MM.1S (cell line): Measurements from ENCODE around the gene AKIRIN1.
"Not testable (repeated sequence)": the region's sequence is repeated elsewhere in the genome, so short reads cannot be mapped to it uniquely, and the experiment has no call there.

Experiments used
- DNase-seq: peaks from one replicate; pipeline ENCODE4 v3.0.0-alpha.2; 2015
- H2AFZ ChIP-seq: fragments of 300-600 bp; sonication (generic); 2 replicates; pipeline ENCODE4 v1.6.0; 2016; ENCODE audit warnings: antibody characterized with exemption, low read length
- H3F3A ChIP-seq: fragments of 300-600 bp; sonication (generic); 2 replicates; pipeline ENCODE4 v1.6.1; 2016; ENCODE audit warnings: mild to moderate bottlenecking, antibody characterized with exemption, low read length, moderate library complexity, mixed read lengths; ENCODE audit not compliant: insufficient read depth
- H3K27ac ChIP-seq: fragments of 300-600 bp; sonication (generic); 2 replicates; pipeline ENCODE4 v1.5.1; 2016; ENCODE audit warnings: mild to moderate bottlenecking, low read length
- H3K27me3 ChIP-seq: fragments of 300-600 bp; sonication (generic); replicated peaks from 2 replicates; pipeline ENCODE4 v1.6.0; 2016; ENCODE audit warnings: low read length; ENCODE audit not compliant: insufficient read depth
- H3K36me3 ChIP-seq: fragments of 300-600 bp; sonication (generic); replicated peaks from 2 replicates; pipeline ENCODE4 v1.6.1; 2016; ENCODE audit warnings: mild to moderate bottlenecking, low read length, mixed read lengths; ENCODE audit not compliant: insufficient read depth
- H3K4me1 ChIP-seq: fragments of 300-600 bp; sonication (generic); 2 replicates; pipeline ENCODE4 v1.6.1; 2016; ENCODE audit warnings: low read length, mixed read lengths
- H3K4me2 ChIP-seq: fragments of 300-600 bp; sonication (generic); 2 replicates; pipeline ENCODE4 v1.6.0; 2016; ENCODE audit warnings: low read depth, low read length
- H3K4me3 ChIP-seq: fragments of 300-600 bp; sonication (generic); 2 replicates; pipeline ENCODE4 v1.5.1; 2016; ENCODE audit warnings: low read length, mixed read lengths
- H3K79me2 ChIP-seq: fragments of 300-600 bp; sonication (generic); 2 replicates; pipeline ENCODE4 v1.6.1; 2016; ENCODE audit warnings: mixed run types, low read length, mixed read lengths
- H3K9ac ChIP-seq: fragments of 300-600 bp; sonication (generic); 2 replicates; pipeline ENCODE4 v1.6.1; 2016; ENCODE audit warnings: low read length, mixed read lengths
- H3K9me2 ChIP-seq: fragments of 300-600 bp; sonication (generic); replicated peaks from 2 replicates; pipeline ENCODE4 v1.6.1; 2016; ENCODE audit warnings: mild to moderate bottlenecking, low read length, mixed read lengths; ENCODE audit not compliant: insufficient read depth
- H3K9me3 ChIP-seq: fragments of 300-600 bp; sonication (generic); replicated peaks from 2 replicates; pipeline ENCODE4 v1.6.1; 2016; ENCODE audit warnings: mild to moderate bottlenecking, low read length, mixed read lengths; ENCODE audit not compliant: insufficient read depth
- H4K20me1 ChIP-seq: fragments of 300-600 bp; sonication (generic); 2 replicates; pipeline ENCODE4 v1.6.1; 2016; ENCODE audit warnings: mild to moderate bottlenecking, low read length, moderate library complexity, mixed read lengths; ENCODE audit not compliant: insufficient read depth
- EZH2 ChIP-seq: fragments of 300-600 bp; sonication (generic); optimal IDR thresholded peaks from 2 replicates; pipeline ENCODE3; 2017; ENCODE audit warnings: low read depth, mild to moderate bottlenecking, antibody characterized with exemption, low read length, mixed read lengths
- EZH2phosphoT487 ChIP-seq: fragments of 300-600 bp; sonication (generic); IDR thresholded peaks from 2 replicates; pipeline ENCODE4 v1.6.1; 2018; ENCODE audit warnings: antibody characterized with exemption, low read length
- TF ChIP-seq, protein P1 (sequence below): fragments of 300-600 bp; sonication (generic); IDR thresholded peaks from 2 replicates; pipeline ENCODE4 v1.5.1; 2016; ENCODE audit warnings: antibody characterized with exemption, low read length, mixed read lengths

AKIRIN1 gene

DNA sequence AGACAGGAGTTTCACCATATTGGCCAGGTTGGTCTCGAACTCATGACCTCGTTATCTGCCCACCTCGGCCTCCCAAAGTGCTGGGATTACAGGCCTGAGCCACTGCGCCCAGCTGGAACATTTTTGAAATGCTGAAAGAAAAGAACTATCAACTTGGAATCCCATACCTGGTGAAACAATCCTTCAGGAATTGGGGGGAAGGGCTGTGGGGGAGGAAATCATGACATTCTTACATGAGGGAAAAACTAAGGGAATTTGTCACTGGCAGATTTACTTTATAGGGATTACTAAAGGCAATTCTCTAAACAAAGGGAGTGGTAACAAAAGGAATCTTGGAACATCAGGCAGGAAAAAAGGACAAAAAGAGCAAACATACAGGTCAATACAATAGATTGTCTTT is 60.9 kb downstream of the AKIRIN1 start:
- Histone ChIP-seq H3K4me1 (peaks cover 3% of the 10 kb centered on the region; the same call in 1 of the 2 replicates), H3K4me2 (no peak overlapping the region), H3K4me3 (no peak overlapping the region), H3K36me3 (no peaks in the 10 kb centered on the region), H3K9me3 (no peaks in the 10 kb centered on the region), H4K20me1 (no peaks in the 10 kb centered on the region), H3K27me3 (no peaks in the 10 kb centered on the region), H3K27ac (no peak overlapping the region), H3K9ac (no peak overlapping the region), H2AFZ (no peak overlapping the region), H3K79me2 (no peaks in the 10 kb centered on the region), H3F3A (no peaks in the 10 kb centered on the region), H3K9me2 (no peaks in the 10 kb centered on the region)
- DNase-seq, result no peak
- no peak for TF ChIP-seq EZH2
- TF ChIP-seq, protein P1, sequence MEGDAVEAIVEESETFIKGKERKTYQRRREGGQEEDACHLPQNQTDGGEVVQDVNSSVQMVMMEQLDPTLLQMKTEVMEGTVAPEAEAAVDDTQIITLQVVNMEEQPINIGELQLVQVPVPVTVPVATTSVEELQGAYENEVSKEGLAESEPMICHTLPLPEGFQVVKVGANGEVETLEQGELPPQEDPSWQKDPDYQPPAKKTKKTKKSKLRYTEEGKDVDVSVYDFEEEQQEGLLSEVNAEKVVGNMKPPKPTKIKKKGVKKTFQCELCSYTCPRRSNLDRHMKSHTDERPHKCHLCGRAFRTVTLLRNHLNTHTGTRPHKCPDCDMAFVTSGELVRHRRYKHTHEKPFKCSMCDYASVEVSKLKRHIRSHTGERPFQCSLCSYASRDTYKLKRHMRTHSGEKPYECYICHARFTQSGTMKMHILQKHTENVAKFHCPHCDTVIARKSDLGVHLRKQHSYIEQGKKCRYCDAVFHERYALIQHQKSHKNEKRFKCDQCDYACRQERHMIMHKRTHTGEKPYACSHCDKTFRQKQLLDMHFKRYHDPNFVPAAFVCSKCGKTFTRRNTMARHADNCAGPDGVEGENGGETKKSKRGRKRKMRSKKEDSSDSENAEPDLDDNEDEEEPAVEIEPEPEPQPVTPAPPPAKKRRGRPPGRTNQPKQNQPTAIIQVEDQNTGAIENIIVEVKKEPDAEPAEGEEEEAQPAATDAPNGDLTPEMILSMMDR, result no peak
- TF ChIP-seq EZH2phosphoT487, result no peak

DNA sequence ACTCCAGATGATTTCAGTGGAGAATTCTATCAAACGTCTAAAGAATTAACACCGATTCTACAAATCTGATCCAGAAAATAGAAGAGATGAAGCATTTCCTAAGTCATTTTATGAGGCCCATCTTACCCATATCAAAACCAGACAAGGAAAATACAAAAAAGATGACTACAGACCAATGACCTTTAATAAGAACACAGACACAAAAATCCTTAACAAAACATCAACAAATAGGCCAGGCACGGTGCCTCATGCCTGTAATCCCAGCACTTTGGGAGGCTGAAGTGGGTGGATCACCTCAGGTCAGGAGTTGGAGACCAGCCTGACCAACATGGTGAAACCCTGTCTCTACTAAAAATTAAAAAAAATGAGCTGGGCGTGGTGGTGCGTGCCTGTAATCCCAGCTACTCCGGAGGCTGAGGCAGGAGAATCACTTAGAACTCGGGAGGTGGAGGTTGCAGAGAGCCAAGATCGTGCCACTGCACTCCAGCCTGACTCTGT is 64.2 kb downstream of the AKIRIN1 start:
- H3K9me3 ChIP-seq, H3K9ac ChIP-seq, H3K27ac ChIP-seq, H3K4me3 ChIP-seq, H3K9me2 ChIP-seq, DNase-seq, H3K79me2 ChIP-seq, H3F3A ChIP-seq, H3K36me3 ChIP-seq, H3K27me3 ChIP-seq, H4K20me1 ChIP-seq, H2AFZ ChIP-seq, H3K4me2 ChIP-seq, H3K4me1 ChIP-seq: not testable (repeated sequence)
